Measurements from ENCODE around the gene SPSB1. TPM values are rescaled to one million over a fixed set of nuclear protein-coding genes. Genes with fewer than 3 reads are reported as not detected.

The SPSB1 gene
- total RNA-seq, 1 experiment from 2014 or later = 2.9 TPM

- H2BK12ac ChIP-seq (ENCODE audit: insufficient read length, low read depth, low read length) = no peak overlapping the region
- TF ChIP-seq CTCF (conservative IDR thresholded peaks at IDR 0.05) = no peak
- no peak overlapping the region for H3K4ac ChIP-seq (ENCODE audit: low read depth, low read length)
- peak overlapping the region; percentile 17; the same call in 1 of the 2 replicates for H3K14ac ChIP-seq (ENCODE audit: insufficient read depth, low read length)
- H3K27me3 Mint-ChIP-seq (ENCODE audit: low read depth) = peaks cover 16% of the 10 kb centered on the region
- no peaks in the 10 kb centered on the region for H3K27me3 ChIP-seq (ENCODE audit: insufficient read depth, low read length)
- H4K91ac ChIP-seq (ENCODE audit: insufficient read length, low read depth, low read length) = no peak overlapping the region
- no peak overlapping the region for H3K4me3 Mint-ChIP-seq
- H3K36me3 Mint-ChIP-seq (ENCODE audit: insufficient read depth in 1 of 3, low read depth in 3 of 3) = no peaks in the 10 kb centered on the region; a peak in 1 of 7 replicates
- peak overlapping the region in 1 of 3 experiments; percentile 98; a peak in 2 of 7 replicates for H3K27ac Mint-ChIP-seq
- H3K27ac ChIP-seq (ENCODE audit: insufficient read length, low read depth, low read length) = no peak overlapping the region
- H3K4me1 Mint-ChIP-seq = peaks cover 27 to 38% of the 10 kb centered on the region in 2 experiments
- no peak overlapping the region for H4K8ac ChIP-seq (replicated peaks; ENCODE audit: insufficient read length, low read depth, low read length)
- H3K56ac ChIP-seq (ENCODE audit: insufficient read length, low read depth, low read length) = no peak overlapping the region
- H4K20me1 ChIP-seq (ENCODE audit: control insufficient read depth, insufficient read depth, insufficient read length) = no peaks in the 10 kb centered on the region
- H3K18ac ChIP-seq (ENCODE audit: insufficient read length, low read depth, low read length) = no peak overlapping the region
- no peaks in the 10 kb centered on the region for H3K79me1 ChIP-seq (ENCODE audit: insufficient read depth, low read depth, low read length, poor library complexity, severe bottlenecking)
- no peak overlapping the region for H2AFZ ChIP-seq (ENCODE audit: low read length)
- no peaks in the 10 kb centered on the region for H3K9me3 ChIP-seq (ENCODE audit: control insufficient read depth, low read depth, low read length)
- no peak overlapping the region for H2BK15ac ChIP-seq (ENCODE audit: low read depth, low read length)
- no peak overlapping the region for H3T11ph ChIP-seq (ENCODE audit: low read length)
- no CpG with 5 or more reads among the region's 23 CpGs for WGBS (ENCODE audit: extremely low coverage, insufficient read length, low lambda C conversion rate)
- no peak overlapping the region for H2AK5ac ChIP-seq (ENCODE audit: insufficient read length, low read length)
- H3K4me1 ChIP-seq (ENCODE audit: insufficient read depth, low read length) = no peaks in the 10 kb centered on the region; the same call in 1 of the 2 replicates
- no peak for DNase-seq
- no peaks in the 10 kb centered on the region for H3K79me2 ChIP-seq (ENCODE audit: insufficient read depth, low read length)
- no peak overlapping the region for H3K9ac ChIP-seq (ENCODE audit: extremely low read depth, insufficient read length, low read length)
- H4K5ac ChIP-seq (ENCODE audit: insufficient read length, low read depth, low read length) = no peak overlapping the region
- H2BK120ac ChIP-seq (ENCODE audit: low read depth, low read length, poor library complexity, severe bottlenecking) = no peak overlapping the region
- no peak overlapping the region for H2BK5ac ChIP-seq (ENCODE audit: insufficient read length, low read length)
- H3K23me2 ChIP-seq (ENCODE audit: insufficient read length, low read depth, low read length, poor library complexity, severe bottlenecking) = no peaks in the 10 kb centered on the region
- no peak overlapping the region for H3K23ac ChIP-seq (ENCODE audit: insufficient read length, low read depth, low read length)
- H3K4me2 ChIP-seq (ENCODE audit: insufficient read depth, insufficient read length, low read length) = no peak overlapping the region
- no peak overlapping the region for H2BK20ac ChIP-seq (ENCODE audit: low read depth, low read length, poor library complexity, severe bottlenecking)
- peaks cover 3 to 5% of the 10 kb centered on the region in 2 experiments; a peak in 4 of 5 replicates for H3K9me3 Mint-ChIP-seq
These were observed 13.4 kb upstream of the SPSB1 start for GRCh38 chr1:9279172-9279840.

All from H9 (cell line).